Mesendoderm (in vitro differentiated cells): ENCODE measurements around the gene ENHO.

Experiments
- DNase-seq: peaks from one replicate; pipeline ENCODE4 v3.0.0; 2013
- H2AK5ac ChIP-seq: 2 replicates; pipeline ENCODE4 v1.6.1; 2013; ENCODE audit warnings: low read length, inconsistent platforms
- H2BK120ac ChIP-seq: 2 replicates; pipeline ENCODE4 v1.6.1; 2013; ENCODE audit warnings: low read depth, mild to moderate bottlenecking, low read length, moderate library complexity, mixed read lengths
- H2BK15ac ChIP-seq: replicated peaks from 2 replicates; pipeline ENCODE4 v1.6.1; 2013; ENCODE audit warnings: low read depth, mild to moderate bottlenecking, moderate library complexity
- H2BK5ac ChIP-seq: 2 replicates; pipeline ENCODE4 v1.6.1; 2013; ENCODE audit warnings: low read length, inconsistent platforms
- H3K18ac ChIP-seq: 2 replicates; pipeline ENCODE4 v1.6.1; 2013; ENCODE audit warnings: mild to moderate bottlenecking, low read length, mixed read lengths
- H3K23ac ChIP-seq: one replicate; pipeline ENCODE4 v1.6.1; 2013; ENCODE audit warnings: low read length
- H3K27ac ChIP-seq: 2 replicates; pipeline ENCODE4 v1.5.1; 2013; ENCODE audit warnings: low read depth, mild to moderate bottlenecking, inconsistent platforms, low read length, moderate library complexity
- H3K27me3 ChIP-seq: 2 replicates; pipeline ENCODE4 v1.6.1; 2013; ENCODE audit warnings: low read length, control low read depth, mild to moderate bottlenecking, inconsistent platforms; ENCODE audit not compliant: insufficient read depth, poor library complexity
- H3K36me3 ChIP-seq: 2 replicates; pipeline ENCODE4 v1.6.1; 2013; ENCODE audit warnings: low read length, inconsistent platforms; ENCODE audit not compliant: control insufficient read depth, insufficient read depth
- H3K4ac ChIP-seq: one replicate; pipeline ENCODE4 v1.6.1; 2013; ENCODE audit warnings: low read depth, mild to moderate bottlenecking, low read length, moderate library complexity
- H3K4me1 ChIP-seq: 2 replicates; pipeline ENCODE4 v1.6.1; 2013; ENCODE audit warnings: low read depth, low read length, inconsistent platforms; ENCODE audit not compliant: control insufficient read depth
- H3K4me2 ChIP-seq: 2 replicates; pipeline ENCODE4 v1.6.1; 2013; ENCODE audit warnings: low read length
- H3K4me3 ChIP-seq: 2 replicates; pipeline ENCODE4 v1.5.1; 2013; ENCODE audit warnings: mild to moderate bottlenecking, low read length
- H3K56ac ChIP-seq: one replicate; pipeline ENCODE4 v1.6.1; 2013; ENCODE audit warnings: low read length
- H3K79me1 ChIP-seq: 2 replicates; pipeline ENCODE4 v1.6.1; 2013; ENCODE audit warnings: low read length, inconsistent platforms
- H3K79me2 ChIP-seq: 2 replicates; pipeline ENCODE4 v1.6.1; 2013; ENCODE audit warnings: mild to moderate bottlenecking, low read length; ENCODE audit not compliant: control insufficient read depth, insufficient read depth
- H3K9ac ChIP-seq: 2 replicates; pipeline ENCODE4 v1.6.1; 2013; ENCODE audit warnings: low read length, inconsistent platforms
- H4K5ac ChIP-seq: one replicate; pipeline ENCODE4 v1.6.1; 2013; ENCODE audit warnings: low read length
- H4K8ac ChIP-seq: one replicate; pipeline ENCODE4 v1.6.1; 2013; ENCODE audit warnings: low read depth, mild to moderate bottlenecking, control low read depth, low read length, moderate library complexity
- WGBS: extraction: QIAGEN DNeasy Blood & Tissue Kit; methylation state at CpG from one replicate; pipeline ENCODE4 v1.1.7; 2013; ENCODE audit warnings: low lambda C conversion rate, missing lambda C conversion rate; ENCODE audit not compliant: insufficient coverage; ENCODE audit errors: extremely low coverage; 5-methylcytosine and 5-hydroxymethylcytosine counted together

The ENHO gene

GRCh38 chr9:34493972-34494535 is 28.7 kb downstream of the ENHO start:
- H4K5ac ChIP-seq = no peak overlapping the region
- H3K79me2 ChIP-seq = no peaks in the 10 kb centered on the region
- no peak overlapping the region for H2AK5ac ChIP-seq
- H3K4ac ChIP-seq = no peak overlapping the region
- H3K4me2 ChIP-seq = no peak overlapping the region
- H3K27ac ChIP-seq = no peak overlapping the region
- no peak overlapping the region for H2BK5ac ChIP-seq
- no peak overlapping the region for H3K56ac ChIP-seq
- DNase-seq = peak; percentile 72
- no peak overlapping the region for H3K23ac ChIP-seq
- no peak overlapping the region for H3K18ac ChIP-seq
- no peaks in the 10 kb centered on the region for H3K79me1 ChIP-seq
- no peak overlapping the region for H4K8ac ChIP-seq
- H3K27me3 ChIP-seq = no peaks in the 10 kb centered on the region
- no peak overlapping the region for H3K9ac ChIP-seq
- H3K4me1 ChIP-seq = no peaks in the 10 kb centered on the region
- no peak overlapping the region for H2BK15ac ChIP-seq
- WGBS = no CpG with 5 or more reads among the region's 8 CpGs
- H3K36me3 ChIP-seq = no peaks in the 10 kb centered on the region
- H2BK120ac ChIP-seq = no peak overlapping the region
- H3K4me3 ChIP-seq = no peak overlapping the region

GRCh38 chr9:34492051-34492450 is 30.7 kb downstream of the ENHO start:
- Histone ChIP-seq H3K4me1 (no peaks in the 10 kb centered on the region), H3K9ac (no peak overlapping the region), H2BK5ac (no peak overlapping the region), H2AK5ac (no peak overlapping the region), H2BK15ac (no peak overlapping the region), H3K27me3 (no peaks in the 10 kb centered on the region), H3K79me1 (no peaks in the 10 kb centered on the region), H3K18ac (no peak overlapping the region), H3K4ac (no peak overlapping the region), H3K79me2 (no peaks in the 10 kb centered on the region), H3K56ac (no peak overlapping the region), H4K8ac (no peak overlapping the region), H4K5ac (no peak overlapping the region), H3K27ac (no peak overlapping the region), H3K23ac (no peak overlapping the region), H3K4me2 (no peak overlapping the region), H3K4me3 (no peak overlapping the region), H3K36me3 (no peaks in the 10 kb centered on the region), H2BK120ac (no peak overlapping the region)
- WGBS = no CpG with 5 or more reads among the region's 2 CpGs
- DNase-seq = peak; percentile 27

- H2BK15ac ChIP-seq = no peak overlapping the region
- H4K8ac ChIP-seq = no peak overlapping the region
- no peaks in the 10 kb centered on the region for H3K27me3 ChIP-seq
- no peak overlapping the region for H4K5ac ChIP-seq
- no peak overlapping the region for H2AK5ac ChIP-seq
- DNase-seq = no peak
- no peak overlapping the region for H2BK120ac ChIP-seq
- no peak overlapping the region for H3K27ac ChIP-seq
- no peak overlapping the region for H3K4me3 ChIP-seq
- H3K56ac ChIP-seq = no peak overlapping the region
- H3K4me2 ChIP-seq = no peak overlapping the region
- H3K4ac ChIP-seq = no peak overlapping the region
- no peaks in the 10 kb centered on the region for H3K4me1 ChIP-seq
- no peaks in the 10 kb centered on the region for H3K79me1 ChIP-seq
- no peak overlapping the region for H3K18ac ChIP-seq
- H3K23ac ChIP-seq = no peak overlapping the region
- no peaks in the 10 kb centered on the region for H3K79me2 ChIP-seq
- no peaks in the 10 kb centered on the region for H3K36me3 ChIP-seq
- WGBS = no CpG with 5 or more reads among the region's 2 CpGs
- no peak overlapping the region for H2BK5ac ChIP-seq
- H3K9ac ChIP-seq = no peak overlapping the region
Observed at GRCh38 chr9:34491596-34491995, 31.2 kb downstream of the ENHO start.

- H3K27me3 ChIP-seq = no peaks in the 10 kb centered on the region
- no peak overlapping the region for H3K23ac ChIP-seq
- no peak overlapping the region for H3K4me3 ChIP-seq
- H3K36me3 ChIP-seq = no peaks in the 10 kb centered on the region
- H3K4me2 ChIP-seq = no peak overlapping the region
- no peak overlapping the region for H2AK5ac ChIP-seq
- H2BK5ac ChIP-seq = no peak overlapping the region
- H3K9ac ChIP-seq = no peak overlapping the region
- H4K8ac ChIP-seq = no peak overlapping the region
- no peaks in the 10 kb centered on the region for H3K79me2 ChIP-seq
- H2BK15ac ChIP-seq = no peak overlapping the region
- H3K27ac ChIP-seq = no peak overlapping the region
- no CpG with 5 or more reads among the region's 3 CpGs for WGBS
- H3K4me1 ChIP-seq = no peaks in the 10 kb centered on the region
- no peak overlapping the region for H2BK120ac ChIP-seq
- H3K4ac ChIP-seq = no peak overlapping the region
- no peak for DNase-seq
- no peak overlapping the region for H4K5ac ChIP-seq
- H3K56ac ChIP-seq = no peak overlapping the region
- H3K79me1 ChIP-seq = no peaks in the 10 kb centered on the region
- no peak overlapping the region for H3K18ac ChIP-seq
Observed at GRCh38 chr9:34490760-34491159, 32.0 kb downstream of the ENHO start.

- Histone ChIP-seq H3K36me3 (no peaks in the 10 kb centered on the region), H3K79me2 (no peaks in the 10 kb centered on the region), H2BK120ac (no peak overlapping the region), H3K4me2 (no peak overlapping the region), H2BK5ac (no peak overlapping the region), H3K4me3 (no peak overlapping the region), H3K79me1 (no peaks in the 10 kb centered on the region), H3K9ac (no peak overlapping the region), H3K27ac (no peak overlapping the region), H3K18ac (no peak overlapping the region), H3K4ac (no peak overlapping the region), H2BK15ac (no peak overlapping the region), H3K23ac (no peak overlapping the region), H4K5ac (no peak overlapping the region), H3K56ac (no peak overlapping the region), H2AK5ac (no peak overlapping the region), H3K4me1 (no peaks in the 10 kb centered on the region), H3K27me3 (no peaks in the 10 kb centered on the region), H4K8ac (no peak overlapping the region)
- no CpG with 5 or more reads among the region's 1 CpG for WGBS
- no peak for DNase-seq
Observed at GRCh38 chr9:34490360-34490759, 32.4 kb downstream of the ENHO start.

GRCh38 chr9:34486572-34486971 is 36.2 kb downstream of the ENHO start:
- no peak overlapping the region for H4K5ac ChIP-seq
- no peaks in the 10 kb centered on the region for H3K27me3 ChIP-seq
- H2BK15ac ChIP-seq = no peak overlapping the region
- no peaks in the 10 kb centered on the region for H3K79me1 ChIP-seq
- no peak for DNase-seq
- H3K18ac ChIP-seq = no peak overlapping the region
- H3K79me2 ChIP-seq = no peaks in the 10 kb centered on the region
- H2AK5ac ChIP-seq = no peak overlapping the region
- H3K4ac ChIP-seq = no peak overlapping the region
- no peak overlapping the region for H2BK120ac ChIP-seq
- H3K4me2 ChIP-seq = no peak overlapping the region
- no peaks in the 10 kb centered on the region for H3K36me3 ChIP-seq
- no peak overlapping the region for H2BK5ac ChIP-seq
- H3K27ac ChIP-seq = no peak overlapping the region
- WGBS = no CpG with 5 or more reads among the region's 3 CpGs
- H3K56ac ChIP-seq = no peak overlapping the region
- no peaks in the 10 kb centered on the region for H3K4me1 ChIP-seq
- no peak overlapping the region for H3K9ac ChIP-seq
- no peak overlapping the region for H4K8ac ChIP-seq
- no peak overlapping the region for H3K4me3 ChIP-seq
- H3K23ac ChIP-seq = no peak overlapping the region
